Skeletal muscle cell (primary cell): Measurements from ENCODE around the gene GSTK1.
"Not testable (repeated sequence)": the region's sequence is repeated elsewhere in the genome, so short reads cannot be mapped to it uniquely, and the experiment has no call there.

ENCODE experiments used
- DNase-seq: peaks from one replicate; pipeline ENCODE4 v3.0.0-alpha.2; 2010; ENCODE audit warnings: low read depth
- H3K4me3 ChIP-seq: 2 replicates; pipeline ENCODE4 v1.5.1; 2011; ENCODE audit warnings: low read depth, mild to moderate bottlenecking, control low read depth, low read length, moderate library complexity

GSTK1 gene

DNA sequence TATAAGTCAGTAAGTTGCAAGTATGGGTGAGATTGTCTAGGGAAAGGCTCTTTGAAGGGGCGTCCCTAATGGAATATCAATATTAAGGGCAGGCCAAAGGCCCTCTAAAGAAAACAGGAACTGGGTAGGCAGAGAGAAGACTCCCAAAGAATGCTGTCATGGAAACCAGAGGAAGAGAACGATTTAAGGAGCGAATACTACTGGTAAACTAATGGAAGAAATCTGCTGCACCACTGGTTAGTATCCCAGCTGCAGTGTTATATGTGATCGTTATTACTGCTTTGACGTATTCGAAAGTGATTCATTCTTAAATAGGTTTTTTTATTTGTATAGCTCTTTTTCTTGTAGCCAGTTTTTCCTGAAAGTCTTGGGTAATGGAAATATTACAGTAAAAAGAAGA lies 26.2 kb downstream of the GSTK1 start:
- DNase-seq = no peak
- H3K4me3 ChIP-seq = peak overlapping the region; percentile 75

DNA sequence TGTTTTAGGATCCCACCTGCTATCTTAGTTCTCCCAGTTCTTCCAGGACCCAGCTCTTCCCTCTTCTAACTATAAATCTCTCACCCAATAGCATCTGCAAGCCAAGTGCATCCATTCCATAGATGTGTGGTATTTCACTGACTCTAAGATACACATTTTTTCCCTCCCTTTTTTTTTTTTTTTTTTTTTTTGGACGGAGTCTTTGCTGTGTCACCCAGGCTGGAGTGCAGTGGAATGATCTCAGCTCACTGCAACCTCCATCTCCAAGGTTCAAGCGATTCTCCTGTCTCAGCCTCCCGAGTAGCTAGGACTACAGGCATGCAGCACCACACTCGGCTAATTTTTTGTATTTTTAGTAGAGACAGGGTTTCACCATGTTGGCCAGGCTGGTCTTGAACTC lies 26.6 kb downstream of the GSTK1 start:
- H3K4me3 ChIP-seq = peak overlapping the region; percentile 75
- DNase-seq = not testable (repeated sequence)

DNA sequence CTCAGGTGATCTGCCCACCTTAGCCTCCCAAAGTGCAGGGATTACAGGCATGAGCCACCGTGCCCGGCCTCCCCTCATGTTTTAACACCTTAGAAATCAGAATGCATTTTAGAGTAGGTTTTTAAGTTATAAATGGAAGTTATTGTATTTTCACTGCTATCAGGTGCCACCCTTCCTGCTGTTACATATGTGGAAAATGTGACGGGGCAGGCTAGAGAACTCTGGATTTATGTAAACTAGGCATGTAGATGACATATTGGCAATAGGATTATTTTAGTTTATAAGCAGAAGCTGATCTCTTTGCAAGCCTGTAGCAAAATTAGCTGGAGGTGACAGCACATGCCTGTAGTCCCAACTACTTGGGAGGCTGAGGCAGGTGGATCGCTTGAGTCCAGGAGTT lies 27.1 kb downstream of the GSTK1 start:
- DNase-seq = no peak
- no peak overlapping the region for H3K4me3 ChIP-seq

DNA sequence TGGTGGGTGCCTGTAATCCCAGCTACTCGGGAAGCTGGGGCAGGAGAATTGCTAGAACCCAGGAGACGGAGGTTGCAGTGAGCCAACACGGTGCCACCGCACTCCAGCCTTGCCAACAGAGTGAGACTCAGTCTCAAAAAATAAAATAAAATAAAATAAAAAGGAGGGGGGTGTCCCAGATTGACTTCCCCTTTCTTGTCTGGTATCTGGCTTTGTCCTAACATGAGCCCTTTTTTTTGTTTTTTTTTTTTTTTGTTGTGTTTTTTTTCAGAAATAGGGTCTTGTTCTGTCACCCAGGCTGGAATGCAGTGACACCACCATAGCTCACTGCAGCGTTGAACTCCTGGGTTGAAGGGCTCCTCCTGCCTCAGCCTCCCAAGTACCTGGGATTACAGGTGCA lies 29.6 kb downstream of the GSTK1 start:
- no peak for DNase-seq
- no peak overlapping the region for H3K4me3 ChIP-seq

DNA sequence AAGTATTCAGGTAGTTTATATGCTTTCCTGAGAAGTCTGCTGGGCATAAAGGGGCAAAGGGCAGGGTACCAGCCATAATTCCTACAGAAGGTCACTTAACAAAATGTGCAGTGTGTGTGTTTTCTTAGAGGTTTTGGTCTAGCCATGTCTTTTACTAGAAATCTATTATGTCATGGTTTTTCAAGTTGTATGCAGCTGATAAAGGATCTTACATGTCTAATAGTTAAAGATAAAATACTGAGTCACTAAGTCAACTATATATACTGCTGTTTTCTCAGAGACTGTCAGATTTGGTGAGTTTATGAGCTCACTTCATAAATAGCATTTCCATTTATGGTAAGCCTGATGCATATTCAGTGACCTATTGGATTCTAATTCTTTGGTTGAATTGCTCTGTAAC lies 32.6 kb downstream of the GSTK1 start:
- DNase-seq = no peak
- no peak overlapping the region for H3K4me3 ChIP-seq

DNA sequence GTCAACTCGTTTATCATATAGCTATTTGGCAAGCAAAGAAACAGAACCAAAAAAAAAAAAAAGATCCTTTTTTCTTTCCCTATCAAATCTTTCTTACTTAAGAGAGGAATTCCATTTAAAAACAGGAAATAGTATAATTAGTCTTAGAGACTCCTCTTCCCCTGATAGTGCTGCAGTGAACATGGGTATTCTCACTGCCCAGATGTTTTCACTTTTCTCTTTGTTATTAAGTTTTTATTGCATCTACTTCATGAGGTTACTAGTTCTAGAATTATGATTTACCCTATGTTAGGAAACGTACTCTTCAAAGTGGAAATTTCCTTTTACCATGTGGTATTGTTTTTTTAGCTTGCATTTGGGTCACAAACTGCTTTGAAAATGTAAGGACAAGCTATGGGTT lies 33.4 kb downstream of the GSTK1 start:
- no peak overlapping the region for H3K4me3 ChIP-seq
- no peak for DNase-seq

DNA sequence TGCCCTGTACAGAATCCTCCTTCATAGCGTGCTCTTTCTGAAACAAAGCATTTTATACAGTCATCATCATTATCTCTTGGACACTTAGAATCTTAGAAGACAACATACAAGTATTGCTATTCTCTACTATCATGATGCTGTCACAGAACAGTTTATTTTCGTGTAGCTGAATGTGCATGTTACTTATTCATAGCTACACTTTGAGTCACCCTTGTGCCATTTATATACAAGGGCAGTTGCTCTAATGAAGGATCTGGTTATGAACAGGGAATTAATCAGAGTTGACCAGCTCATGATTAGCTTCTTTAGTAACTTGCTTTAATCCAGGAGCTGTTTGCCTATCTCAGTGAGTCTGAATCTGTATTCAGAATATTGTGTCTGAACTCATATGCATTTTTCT lies 36.1 kb downstream of the GSTK1 start:
- H3K4me3 ChIP-seq = no peak overlapping the region
- DNase-seq = no peak

DNA sequence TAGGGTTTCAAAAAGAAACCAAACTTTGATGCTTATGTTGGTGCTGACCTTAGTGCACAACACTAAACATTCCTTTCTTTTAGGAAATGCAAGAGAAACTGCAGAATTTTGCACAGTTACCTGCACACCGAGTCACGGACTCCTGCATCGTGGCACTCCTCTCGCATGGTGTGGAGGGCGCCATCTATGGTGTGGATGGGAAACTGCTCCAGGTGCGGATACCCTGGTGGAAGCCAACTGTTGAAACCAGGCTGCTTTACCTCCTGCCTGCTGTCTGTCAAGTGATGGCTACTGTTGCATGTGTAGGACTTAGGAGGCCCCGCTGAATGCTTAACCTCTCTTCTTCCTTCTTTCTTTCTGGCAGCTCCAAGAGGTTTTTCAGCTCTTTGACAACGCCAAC lies 36.6 kb downstream of the GSTK1 start:
- DNase-seq = no peak
- no peak overlapping the region for H3K4me3 ChIP-seq

DNA sequence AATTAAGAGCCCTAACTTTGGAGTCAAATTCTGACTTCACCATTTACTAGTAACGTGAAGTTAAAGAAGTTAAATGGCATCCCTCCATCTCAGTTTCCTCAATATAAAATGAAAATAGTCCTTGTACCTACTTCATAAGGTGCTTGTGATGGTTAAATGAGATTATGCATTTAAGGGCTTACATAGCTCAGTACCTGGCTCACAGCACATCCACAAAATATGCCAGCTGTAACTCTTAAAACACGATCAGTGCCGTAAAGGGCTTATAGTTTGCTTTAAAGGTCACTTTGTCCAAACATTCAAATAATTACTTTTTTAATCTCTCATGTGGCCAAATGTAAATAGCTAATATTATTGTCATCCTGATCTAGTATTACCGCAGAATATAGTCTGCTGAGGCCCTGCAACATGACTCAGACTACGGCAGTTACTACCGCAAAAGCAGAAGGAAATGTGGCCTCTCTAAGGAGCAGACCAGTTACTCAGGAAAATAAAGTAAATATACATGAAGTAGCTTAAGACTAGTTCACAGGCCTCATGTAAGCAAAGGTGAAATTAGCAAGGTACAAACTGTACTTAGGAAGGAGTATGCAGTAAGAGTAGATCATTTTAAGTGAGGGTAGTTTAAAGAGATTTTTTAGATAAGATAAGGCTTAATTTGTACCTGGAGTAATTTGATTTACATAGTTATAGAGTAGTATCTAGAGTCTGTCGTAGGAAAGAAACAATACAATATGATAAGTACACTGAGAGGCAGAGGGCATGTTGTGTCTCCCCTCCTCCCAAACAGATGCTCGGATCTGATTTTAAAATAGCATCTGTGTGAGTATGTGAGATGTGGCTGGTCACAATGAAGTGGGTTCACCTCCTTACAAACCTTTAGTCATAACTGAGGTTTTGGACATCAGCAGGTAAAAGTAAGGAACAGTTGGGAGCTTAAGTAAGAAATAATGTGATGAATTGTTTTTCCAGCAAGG lies 38.0 kb downstream of the GSTK1 start:
- DNase-seq = no peak
- no peak overlapping the region for H3K4me3 ChIP-seq

DNA sequence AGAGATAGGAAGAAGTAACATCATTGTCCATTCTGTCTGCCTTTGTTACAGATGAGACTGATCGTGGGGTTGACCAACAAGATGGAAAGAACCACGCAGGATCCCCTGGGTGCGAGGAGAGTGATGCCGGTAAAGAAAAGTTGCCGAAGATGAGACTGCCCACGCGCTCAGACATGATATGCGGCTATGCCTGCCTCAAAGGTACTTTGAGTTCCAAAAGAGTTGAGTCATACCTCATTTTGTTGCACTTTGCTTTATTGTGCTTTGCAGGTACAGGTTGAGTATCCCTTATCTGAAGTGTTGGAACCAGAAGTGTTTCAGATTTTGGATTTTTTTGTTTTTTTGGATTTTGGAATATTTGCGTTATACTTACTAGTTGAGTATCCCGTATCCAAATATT lies 40.5 kb downstream of the GSTK1 start:
- no peak overlapping the region for H3K4me3 ChIP-seq
- DNase-seq = no peak

DNA sequence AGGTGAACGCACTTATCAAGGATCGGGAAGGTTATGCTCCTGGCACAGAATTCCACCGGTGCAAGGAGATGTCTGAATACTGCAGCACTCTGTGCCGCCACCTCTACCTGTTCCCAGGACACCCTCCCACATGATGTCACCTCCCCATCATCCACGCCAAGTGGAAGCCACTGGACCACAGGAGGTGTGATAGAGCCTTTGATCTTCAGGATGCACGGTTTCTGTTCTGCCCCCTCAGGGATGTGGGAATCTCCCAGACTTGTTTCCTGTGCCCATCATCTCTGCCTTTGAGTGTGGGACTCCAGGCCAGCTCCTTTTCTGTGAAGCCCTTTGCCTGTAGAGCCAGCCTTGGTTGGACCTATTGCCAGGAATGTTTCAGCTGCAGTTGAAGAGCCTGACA lies 41.7 kb downstream of the GSTK1 start:
- no peak for DNase-seq
- no peak overlapping the region for H3K4me3 ChIP-seq

DNA sequence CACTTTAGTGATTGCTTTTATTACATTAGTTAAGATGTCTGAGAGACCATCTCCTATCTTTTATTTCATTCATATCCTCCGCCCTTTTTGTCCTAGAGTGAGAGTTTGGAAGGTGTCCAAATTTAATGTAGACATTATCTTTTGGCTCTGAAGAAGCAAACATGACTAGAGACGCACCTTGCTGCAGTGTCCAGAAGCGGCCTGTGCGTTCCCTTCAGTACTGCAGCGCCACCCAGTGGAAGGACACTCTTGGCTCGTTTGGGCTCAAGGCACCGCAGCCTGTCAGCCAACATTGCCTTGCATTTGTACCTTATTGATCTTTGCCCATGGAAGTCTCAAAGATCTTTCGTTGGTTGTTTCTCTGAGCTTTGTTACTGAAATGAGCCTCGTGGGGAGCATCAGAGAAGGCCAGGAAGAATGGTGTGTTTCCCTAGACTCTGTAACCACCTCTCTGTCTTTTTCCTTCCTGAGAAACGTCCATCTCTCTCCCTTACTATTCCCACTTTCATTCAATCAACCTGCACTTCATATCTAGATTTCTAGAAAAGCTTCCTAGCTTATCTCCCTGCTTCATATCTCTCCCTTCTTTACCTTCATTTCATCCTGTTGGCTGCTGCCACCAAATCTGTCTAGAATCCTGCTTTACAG lies 42.3 kb downstream of the GSTK1 start:
- no peak overlapping the region for H3K4me3 ChIP-seq
- no peak for DNase-seq

DNA sequence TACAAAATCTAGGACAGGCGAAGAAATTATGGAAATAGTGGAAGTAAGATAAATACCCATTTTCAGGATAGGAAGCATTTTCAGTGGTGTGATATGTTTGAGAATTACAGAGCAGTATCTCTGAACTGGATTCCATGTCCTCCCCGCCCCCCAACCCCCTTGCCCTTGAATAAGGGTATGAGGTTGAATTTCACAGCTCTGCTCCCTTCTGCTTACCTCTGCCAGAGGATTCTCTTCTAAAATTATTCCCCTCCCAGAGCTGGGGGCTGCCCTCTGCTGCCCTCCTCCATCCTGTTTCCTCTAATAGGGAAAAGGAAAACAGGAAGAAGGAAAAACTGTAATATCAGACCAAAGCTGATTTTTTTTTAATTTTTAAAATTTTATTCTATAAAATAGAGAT lies 45.4 kb downstream of the GSTK1 start:
- no peak overlapping the region for H3K4me3 ChIP-seq
- DNase-seq = no peak

DNA sequence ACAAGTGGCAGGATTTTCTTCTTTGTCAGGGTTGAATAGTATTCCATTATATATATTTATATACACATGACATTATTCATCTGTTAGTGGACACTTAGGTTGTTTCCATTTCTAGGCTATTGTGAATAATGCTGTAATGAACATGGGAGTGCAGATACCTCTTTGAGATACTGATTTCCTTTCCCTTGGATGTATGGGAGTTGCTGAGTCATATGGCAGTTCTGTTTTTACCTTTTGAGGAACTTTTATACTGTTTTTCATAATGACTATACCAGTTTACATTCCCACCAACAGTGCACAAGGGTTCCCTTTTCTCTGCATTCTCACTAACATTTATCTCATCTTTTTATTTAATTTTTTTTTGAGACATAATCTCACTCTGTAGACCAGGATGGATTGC lies 50.9 kb downstream of the GSTK1 start:
- no peak for DNase-seq
- H3K4me3 ChIP-seq = no peak overlapping the region

DNA sequence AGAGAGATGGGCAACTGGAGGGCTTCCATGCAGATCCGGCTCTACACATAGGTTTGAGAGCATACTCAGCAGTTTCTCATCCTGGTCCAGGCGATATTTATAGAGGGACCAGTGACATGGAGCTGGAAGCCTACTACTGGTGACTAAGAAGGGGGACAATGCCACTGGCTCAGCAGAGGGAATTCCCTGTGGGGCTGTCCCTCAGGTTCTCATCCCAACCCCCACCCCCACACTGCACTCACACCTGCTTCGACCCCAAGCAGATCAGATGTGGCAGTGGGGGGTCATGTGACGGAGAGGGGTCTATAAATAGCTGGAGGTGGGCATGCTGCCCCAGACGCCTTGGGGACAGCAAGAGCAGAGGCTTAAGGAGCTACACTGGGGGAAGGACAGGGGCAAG lies 52.5 kb downstream of the GSTK1 start, which contains the start of gene CLCN1:
Gene CLCN1 (plus strand): TSS at position 336 of the 400 bp plus-strand sequence. CDS start 102 bp downstream, outside the sequence.
- no peak for DNase-seq

DNA sequence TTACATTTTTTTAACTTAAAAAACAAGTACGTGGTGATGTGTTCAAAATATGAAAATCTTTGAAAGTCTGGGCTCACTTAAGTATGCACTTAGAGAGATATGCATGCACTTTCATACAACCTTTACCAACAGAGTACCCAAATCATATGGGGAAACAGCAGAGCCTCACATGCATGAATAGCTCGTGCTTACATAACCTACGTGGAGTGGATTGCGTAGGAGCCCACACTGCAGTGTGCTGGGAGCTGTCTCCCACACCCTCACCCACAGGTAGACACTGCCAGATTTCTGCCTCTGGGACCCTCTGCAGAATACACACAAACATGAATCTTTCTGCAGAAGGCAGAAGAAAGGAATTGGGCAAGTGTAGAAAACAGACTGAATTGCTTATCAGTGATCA lies 53.3 kb downstream of the GSTK1 start:
- no peak overlapping the region for H3K4me3 ChIP-seq
- DNase-seq = no peak

More for the DNA sequence above, 52.5 kb downstream of the GSTK1 start, which contains the start of gene CLCN1:
- H3K4me3 ChIP-seq = no peak within 1 kb of the TSS

DNA sequence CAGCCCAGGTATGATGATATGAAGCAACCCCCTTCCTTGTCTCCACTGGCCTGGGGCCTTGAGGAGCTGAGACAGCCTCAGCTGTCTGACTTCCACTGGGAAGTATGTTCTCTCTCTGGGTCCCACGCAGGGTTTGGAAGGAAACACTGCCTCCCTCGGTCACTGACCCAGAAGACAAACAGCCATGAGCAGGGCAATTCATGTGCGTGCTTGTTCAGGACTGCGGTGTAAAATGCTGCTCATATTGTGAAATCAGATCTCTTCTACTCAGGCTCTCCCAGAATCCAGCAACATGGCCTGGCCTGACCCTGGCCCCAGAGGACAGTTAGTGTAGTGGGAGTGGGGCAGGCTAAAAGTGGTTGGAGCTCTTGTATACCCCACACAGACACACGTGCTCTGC lies 55.4 kb downstream of the GSTK1 start:
- no peak overlapping the region for H3K4me3 ChIP-seq
- peak; percentile 84 for DNase-seq
